GM18951 (cell line): Measurements from ENCODE around the gene KDM7A.
"Not testable (repeated sequence)": the region's sequence is repeated elsewhere in the genome, so short reads cannot be mapped to it uniquely, and the experiment has no call there.

Experiments
- POLR2A ChIP-seq: IDR thresholded peaks from 4 replicates; pipeline ENCODE4 v1.6.1; 2011; ENCODE audit warnings: mild to moderate bottlenecking; ENCODE audit not compliant: insufficient read length, insufficient read depth; ENCODE audit errors: extremely low read depth
- in situ Hi-C: fragments of 300-500 bp; cut with MboI; formaldehyde crosslinking; loops from one replicate; pipeline ENCODE4 v1.12.0; 2022; ENCODE audit warnings: low sequenced_read_pairs, mixed read lengths, inconsistent platforms; ENCODE audit not compliant: unreplicated experiment

KDM7A gene

GRCh38 chr7:140211698-140212097, 34.9 kb upstream of the KDM7A start:
- in situ Hi-C loops = no loop called here

GRCh38 chr7:140209866-140210609, 33.3 kb upstream of the KDM7A start:
- in situ Hi-C loops = no loop called here
- TF ChIP-seq POLR2A = no peak

More at GRCh38 chr7:140211698-140212097, 34.9 kb upstream of the KDM7A start:
- no peak for TF ChIP-seq POLR2A

- no peak for TF ChIP-seq POLR2A
- in situ Hi-C loops = no loop called here
Observed at GRCh38 chr7:140206616-140207389, 30.0 kb upstream of the KDM7A start.

- in situ Hi-C loops = no loop called here
Observed at GRCh38 chr7:140205600-140205999, 28.8 kb upstream of the KDM7A start.

GRCh38 chr7:140203556-140203955, 26.8 kb upstream of the KDM7A start:
- in situ Hi-C loops = no loop called here
- no peak for TF ChIP-seq POLR2A

More at GRCh38 chr7:140205600-140205999, 28.8 kb upstream of the KDM7A start:
- no peak for TF ChIP-seq POLR2A

GRCh38 chr7:140202942-140203341, 26.2 kb upstream of the KDM7A start:
- in situ Hi-C loops = not testable (repeated sequence)

GRCh38 chr7:140201393-140201792, 24.6 kb upstream of the KDM7A start:
- TF ChIP-seq POLR2A = no peak

GRCh38 chr7:140200061-140200989, 23.5 kb upstream of the KDM7A start:
- in situ Hi-C loops = no loop called here
- TF ChIP-seq POLR2A = no peak

More at GRCh38 chr7:140201393-140201792, 24.6 kb upstream of the KDM7A start:
- in situ Hi-C loops = no loop called here

- in situ Hi-C loops = no loop called here
- no peak for TF ChIP-seq POLR2A
Observed at GRCh38 chr7:140197938-140198337, 21.2 kb upstream of the KDM7A start.

GRCh38 chr7:140197218-140197890, 20.6 kb upstream of the KDM7A start:
- in situ Hi-C loops = no loop called here
- TF ChIP-seq POLR2A = no peak

GRCh38 chr7:140196361-140197217, 19.8 kb upstream of the KDM7A start:
- in situ Hi-C loops = no loop called here

GRCh38 chr7:140195859-140196258, 19.1 kb upstream of the KDM7A start:
- TF ChIP-seq POLR2A = no peak
- in situ Hi-C loops = no loop called here

More at GRCh38 chr7:140196361-140197217, 19.8 kb upstream of the KDM7A start:
- no peak for TF ChIP-seq POLR2A
